Uterus (tissue), 4 donors: Measurements from ENCODE around the gene USP35. TPM values are rescaled to one million over a fixed set of nuclear protein-coding genes. Genes with fewer than 3 reads are reported as not detected.

Experiments
- DNase-seq, 2 donors: peaks; one replicate each; pipeline ENCODE4 v3.0.0-alpha.2; 2019 to 2020
- H3K27ac ChIP-seq, 2 donors: fragments of 200-600 bp; sonication (generic); 1 replicate in 1 of 2; 2 replicates in 1 of 2; pipeline ENCODE4 v1.5.1; 2016 to 2018
- H3K27me3 ChIP-seq, 2 donors: fragments of 200-600 bp; sonication (generic); one replicate each; pipeline ENCODE4 v1.5.1; 2018 to 2019; ENCODE audit warnings: control low read depth in 1 of 2
- H3K36me3 ChIP-seq, 2 donors: fragments of 200-600 bp; sonication (generic); one replicate each; pipeline ENCODE4 v1.5.1; 2019; ENCODE audit warnings: control low read depth in 1 of 2
- H3K4me1 ChIP-seq, 2 donors: fragments of 200-600 bp; sonication (generic); one replicate each; pipeline ENCODE4 v1.5.1; 2018 to 2019; ENCODE audit warnings: control low read depth in 1 of 2
- H3K4me3 ChIP-seq, 2 donors: fragments of 200-600 bp; sonication (generic); 1 replicate in 1 of 2; 2 replicates in 1 of 2; pipeline ENCODE4 v1.5.1; 2018 to 2019; ENCODE audit warnings: mild to moderate bottlenecking in 1 of 2
- H3K9me3 ChIP-seq, 2 donors: fragments of 200-600 bp; sonication (generic); one replicate each; pipeline ENCODE4 v1.5.1; 2019; ENCODE audit warnings: control low read depth in 1 of 2
- CTCF ChIP-seq, 4 experiments: fragments of 200-600 bp in 2 of 4; fragments of 450-650 bp in 2 of 4; sonication (generic) in 2 of 4; IDR thresholded peaks; one replicate each; pipeline ENCODE4 v1.5.1; 2016 to 2019; ENCODE audit warnings: antibody characterized with exemption in 4 of 4, mild to moderate bottlenecking in 2 of 4, moderate library complexity in 1 of 4
- POLR2A ChIP-seq, 2 donors: fragments of 450-650 bp; IDR thresholded peaks; one replicate each; pipeline ENCODE4 v1.6.1; 2016; ENCODE audit warnings: antibody characterized with exemption in 2 of 2, mild to moderate bottlenecking in 1 of 2, moderate library complexity in 1 of 2
- intact Hi-C: fragments of 100-400 bp; cut with DNase I; formaldehyde crosslinking; loops from one replicate; pipeline ENCODE4 v1.15.1; 2023; ENCODE audit warnings: low total_unique reads
- total RNA-seq, 4 donors: library from RNA; depleted of rRNA in 3 of 4; stranded (reverse); fragments of >200 nt in 3 of 4; gene quantifications; one replicate each; pipeline versions ENCODE4 v1.1.0 to v1.2.4, GENCODE V29; 2014 to 2023
- donor health status: DM: yes; HTN: yes; CAD: no.

The USP35 gene
- total RNA-seq, 4 donors from 2014 or later = 5.4 to 25.3 (median 10.3) TPM

- intact Hi-C loops = no loop called here
- Histone ChIP-seq H3K36me3 (no peaks in the 10 kb centered on the region), H3K27ac (no peak overlapping the region), H3K4me3 (no peak overlapping the region), H3K4me1 (peaks cover 0 to 6% of the 10 kb centered on the region in 2 donors), H3K9me3 (no peaks in the 10 kb centered on the region), H3K27me3 (no peaks in the 10 kb centered on the region)
- TF ChIP-seq POLR2A (IDR thresholded peaks at IDR 0.05) (no peak), CTCF (IDR thresholded peaks at IDR 0.05) (no peak)
- DNase-seq = no peak
Measured at GRCh38 chr11:78248903-78249302, 60.2 kb downstream of the USP35 start.

- no peak for DNase-seq
- H3K4me1 ChIP-seq = peaks cover under 1 to 6% of the 10 kb centered on the region in 2 donors
- H3K27me3 ChIP-seq = no peaks in the 10 kb centered on the region
- intact Hi-C loops = no loop called here
- no peak overlapping the region for H3K4me3 ChIP-seq
- TF ChIP-seq POLR2A (IDR thresholded peaks at IDR 0.05) (no peak), CTCF (IDR thresholded peaks at IDR 0.05) (no peak)
- no peaks in the 10 kb centered on the region for H3K9me3 ChIP-seq
- no peaks in the 10 kb centered on the region for H3K36me3 ChIP-seq
- no peak overlapping the region for H3K27ac ChIP-seq
Measured at GRCh38 chr11:78250099-78250498, 61.4 kb downstream of the USP35 start.

- Histone ChIP-seq H3K27me3 (no peaks in the 10 kb centered on the region), H3K36me3 (no peaks in the 10 kb centered on the region), H3K4me1 (peaks cover 6 to 11% of the 10 kb centered on the region in 2 donors), H3K9me3 (no peaks in the 10 kb centered on the region), H3K4me3 (no peak overlapping the region), H3K27ac (peak overlapping the region; percentile 32 to 35)
- TF ChIP-seq POLR2A (IDR thresholded peaks at IDR 0.05) (no peak), CTCF (IDR thresholded peaks at IDR 0.05) (no peak)
- intact Hi-C loops = no loop called here
- no peak for DNase-seq
Measured at GRCh38 chr11:78251083-78251775, 62.5 kb downstream of the USP35 start.

GRCh38 chr11:78253797-78254196 is 65.1 kb downstream of the USP35 start:
- Histone ChIP-seq H3K36me3 (no peaks in the 10 kb centered on the region), H3K9me3 (no peaks in the 10 kb centered on the region), H3K27ac (no peak overlapping the region), H3K4me1 (peaks cover 8 to 12% of the 10 kb centered on the region in 2 donors), H3K27me3 (no peaks in the 10 kb centered on the region), H3K4me3 (no peak overlapping the region)
- intact Hi-C loops = no loop called here
- TF ChIP-seq CTCF (IDR thresholded peaks at IDR 0.05) (no peak), POLR2A (IDR thresholded peaks at IDR 0.05) (no peak)
- DNase-seq = no peak

GRCh38 chr11:78254268-78254667 is 65.5 kb downstream of the USP35 start:
- peaks cover 8 to 12% of the 10 kb centered on the region in 2 donors for H3K4me1 ChIP-seq
- H3K27ac ChIP-seq = peak overlapping the region in 1 of 2 donors; percentile 8

More at GRCh38 chr11:78254268-78254667, 65.5 kb downstream of the USP35 start:
- intact Hi-C loops = no loop called here
- DNase-seq = no peak
- Histone ChIP-seq H3K9me3 (no peaks in the 10 kb centered on the region), H3K4me3 (no peak overlapping the region), H3K36me3 (no peaks in the 10 kb centered on the region), H3K27me3 (no peaks in the 10 kb centered on the region)
- TF ChIP-seq CTCF (IDR thresholded peaks at IDR 0.05) (no peak), POLR2A (IDR thresholded peaks at IDR 0.05) (no peak)
